Progenitor cell of endocrine pancreas (in vitro differentiated cells): ENCODE data around the gene TMEM116. TPM values are rescaled to one million over a fixed set of nuclear protein-coding genes. Genes with fewer than 3 reads are reported as not detected.

Experiments used
- DNase-seq: peaks from one replicate; pipeline ENCODE4 v3.0.0; 2021; ENCODE audit warnings: low spot score; ENCODE audit not compliant: unreplicated experiment
- H3K27ac Mint-ChIP-seq: 2 replicates; pipeline ENCODE4 v1.8.0; 2021; ENCODE audit warnings: mild to moderate bottlenecking, moderate library complexity, mixed read lengths
- H3K27me3 Mint-ChIP-seq: 2 replicates; pipeline ENCODE4 v1.8.0; 2021; ENCODE audit warnings: mixed read lengths
- H3K36me3 Mint-ChIP-seq: 2 replicates; pipeline ENCODE4 v1.8.0; 2022; ENCODE audit warnings: mixed read lengths; ENCODE audit not compliant: insufficient read depth
- H3K4me1 Mint-ChIP-seq: 2 replicates; pipeline ENCODE4 v1.8.0; 2021; ENCODE audit warnings: low read depth, mixed read lengths
- H3K4me3 Mint-ChIP-seq: 2 replicates; pipeline ENCODE4 v1.8.0; 2021; ENCODE audit warnings: low read depth, mild to moderate bottlenecking, moderate library complexity, mixed read lengths
- H3K9me3 Mint-ChIP-seq: 2 replicates; pipeline ENCODE4 v1.8.0; 2021; ENCODE audit warnings: low read depth, mixed read lengths
- CTCF ChIP-seq: fragments of 200-600 bp; sonication (generic); IDR thresholded peaks from one replicate; pipeline ENCODE4 v1.5.0; 2021; ENCODE audit warnings: antibody characterized with exemption, mild to moderate bottlenecking; ENCODE audit not compliant: unreplicated experiment
- microRNA-seq: library from miRNA; unstranded; fragments of <30 nt; microRNA quantifications from one replicate; pipeline ENCODE4 v1.1.0, GENCODE V29; 2020; ENCODE audit warnings: borderline number of aligned reads; ENCODE audit not compliant: unreplicated experiment
- total RNA-seq: library from RNA; stranded (reverse); gene quantifications from 2 replicates; pipeline ENCODE4 v1.2.1, GENCODE V29; 2021

The TMEM116 gene
- total RNA-seq, 1 donor from 2014 or later, result 13.1 TPM

- Mint-ChIP-seq H3K4me1 (no peaks in the 10 kb centered on the region), H3K27me3 (no peaks in the 10 kb centered on the region), H3K4me3 (no peak overlapping the region), H3K9me3 (no peaks in the 10 kb centered on the region), H3K36me3 (peaks cover 35% of the 10 kb centered on the region), H3K27ac (peak overlapping the region; percentile 35)
- no peak for DNase-seq
- TF ChIP-seq CTCF, result no peak
Measured at GRCh38 chr12:111887926-111888745, 124.8 kb downstream of the TMEM116 start.

GRCh38 chr12:111886662-111887545 lies 126.1 kb downstream of the TMEM116 start:
- Mint-ChIP-seq H3K9me3 (no peaks in the 10 kb centered on the region), H3K36me3 (peaks cover 30% of the 10 kb centered on the region), H3K27me3 (no peaks in the 10 kb centered on the region), H3K27ac (peak overlapping the region; percentile 0), H3K4me1 (no peaks in the 10 kb centered on the region), H3K4me3 (no peak overlapping the region)
- DNase-seq, result no peak
- no peak for TF ChIP-seq CTCF

- no peak for DNase-seq
- no peak for TF ChIP-seq CTCF
- H3K4me1 Mint-ChIP-seq, result no peaks in the 10 kb centered on the region
- no peak overlapping the region for H3K27ac Mint-ChIP-seq
- no peak overlapping the region for H3K4me3 Mint-ChIP-seq
- H3K27me3 Mint-ChIP-seq, result no peaks in the 10 kb centered on the region
- no peaks in the 10 kb centered on the region for H3K9me3 Mint-ChIP-seq
- H3K36me3 Mint-ChIP-seq, result peaks cover 32% of the 10 kb centered on the region
Measured at GRCh38 chr12:111881716-111882115, 131.2 kb downstream of the TMEM116 start.

Small RNAs within 50 kb of the gene (microRNA-seq; reads per million reads assigned to microRNA genes)
- not detected for gene MIR3657

Other genes with a start within 250 kb of the TMEM116 start
- 47.3 and 47.6 TPM in 2 replicates for gene ALDH2, start 246.2 kb downstream of the TMEM116 start, total RNA-seq
- gene MAPKAPK5, start 170.9 kb downstream of the TMEM116 start, total RNA-seq, result 71.5 and 78.7 TPM in 2 replicates
- 138 and 144 TPM in 2 replicates for gene ERP29, start 261 bp upstream of the TMEM116 start, total RNA-seq
- gene NAA25, start 95.6 kb upstream of the TMEM116 start, total RNA-seq, result 34.0 and 34.5 TPM in 2 replicates
- 34.7 and 35.4 TPM in 2 replicates for gene TRAFD1, start 112.4 kb upstream of the TMEM116 start, total RNA-seq